HG02623 (cell line): Measurements from ENCODE around the gene MAP7.
"Not testable (repeated sequence)": the region's sequence is repeated elsewhere in the genome, so short reads cannot be mapped to it uniquely, and the experiment has no call there.

Source experiments
- ATAC-seq: cut with Tn5 transposase; IDR thresholded peaks from one replicate; pipeline ENCODE4 v1.9.1; 2021; ENCODE audit warnings: moderate library complexity; ENCODE audit not compliant: unreplicated experiment

MAP7 gene

GRCh38 chr6:136398453-136398852 is 151.8 kb downstream of the MAP7 start:
- ATAC-seq, result no peak

GRCh38 chr6:136396908-136397307 is 153.3 kb downstream of the MAP7 start:
- ATAC-seq, result no peak

- ATAC-seq, result not testable (repeated sequence)
Measured at GRCh38 chr6:136390959-136391358, 159.3 kb downstream of the MAP7 start.

GRCh38 chr6:136387316-136387715 is 162.9 kb downstream of the MAP7 start:
- ATAC-seq, result no peak

- no peak for ATAC-seq
Measured at GRCh38 chr6:136383268-136383937, 166.8 kb downstream of the MAP7 start.

GRCh38 chr6:136382676-136383252 is 167.5 kb downstream of the MAP7 start:
- ATAC-seq, result no peak

GRCh38 chr6:136378888-136379287 is 171.3 kb downstream of the MAP7 start:
- no peak for ATAC-seq

GRCh38 chr6:136375836-136376235 is 174.4 kb downstream of the MAP7 start:
- not testable (repeated sequence) for ATAC-seq

GRCh38 chr6:136371959-136372358 is 178.3 kb downstream of the MAP7 start:
- no peak for ATAC-seq

GRCh38 chr6:136370988-136371728 is 179.1 kb downstream of the MAP7 start:
- ATAC-seq, result no peak

GRCh38 chr6:136365776-136366354 is 184.4 kb downstream of the MAP7 start:
- ATAC-seq, result no peak

GRCh38 chr6:136362421-136363356 is 187.5 kb downstream of the MAP7 start:
- no peak for ATAC-seq

GRCh38 chr6:136361787-136362186 is 188.4 kb downstream of the MAP7 start:
- no peak for ATAC-seq

- no peak for ATAC-seq
Measured at GRCh38 chr6:136360783-136361182, 189.4 kb downstream of the MAP7 start.

GRCh38 chr6:136359851-136360250 is 190.4 kb downstream of the MAP7 start:
- ATAC-seq, result no peak

- ATAC-seq, result no peak
Measured at GRCh38 chr6:136351518-136352110, 198.6 kb downstream of the MAP7 start.

- no peak for ATAC-seq
Measured at GRCh38 chr6:136350914-136351313, 199.3 kb downstream of the MAP7 start.

- no peak for ATAC-seq
Measured at GRCh38 chr6:136347847-136348246, 202.4 kb downstream of the MAP7 start.

- ATAC-seq, result no peak
Measured at GRCh38 chr6:136345145-136345544, 205.1 kb downstream of the MAP7 start.

GRCh38 chr6:136344420-136344819 is 205.8 kb downstream of the MAP7 start:
- no peak for ATAC-seq
